ENCODE measurements around the gene RBMS2.

RBMS2 gene

GRCh38 chr12:56520506-56520905, 1.1 kb upstream of the RBMS2 start:
- no peak for DNase-seq (ENCODE audit: low read depth)
- H3K4me3 ChIP-seq (ENCODE audit: low read depth, low read length): no peak overlapping the region
- TF ChIP-seq, protein P1, sequence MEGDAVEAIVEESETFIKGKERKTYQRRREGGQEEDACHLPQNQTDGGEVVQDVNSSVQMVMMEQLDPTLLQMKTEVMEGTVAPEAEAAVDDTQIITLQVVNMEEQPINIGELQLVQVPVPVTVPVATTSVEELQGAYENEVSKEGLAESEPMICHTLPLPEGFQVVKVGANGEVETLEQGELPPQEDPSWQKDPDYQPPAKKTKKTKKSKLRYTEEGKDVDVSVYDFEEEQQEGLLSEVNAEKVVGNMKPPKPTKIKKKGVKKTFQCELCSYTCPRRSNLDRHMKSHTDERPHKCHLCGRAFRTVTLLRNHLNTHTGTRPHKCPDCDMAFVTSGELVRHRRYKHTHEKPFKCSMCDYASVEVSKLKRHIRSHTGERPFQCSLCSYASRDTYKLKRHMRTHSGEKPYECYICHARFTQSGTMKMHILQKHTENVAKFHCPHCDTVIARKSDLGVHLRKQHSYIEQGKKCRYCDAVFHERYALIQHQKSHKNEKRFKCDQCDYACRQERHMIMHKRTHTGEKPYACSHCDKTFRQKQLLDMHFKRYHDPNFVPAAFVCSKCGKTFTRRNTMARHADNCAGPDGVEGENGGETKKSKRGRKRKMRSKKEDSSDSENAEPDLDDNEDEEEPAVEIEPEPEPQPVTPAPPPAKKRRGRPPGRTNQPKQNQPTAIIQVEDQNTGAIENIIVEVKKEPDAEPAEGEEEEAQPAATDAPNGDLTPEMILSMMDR (IDR thresholded peaks at IDR 0.05; ENCODE audit: insufficient read depth, low read depth, low read length, missing control alignments): no peak

DNA sequence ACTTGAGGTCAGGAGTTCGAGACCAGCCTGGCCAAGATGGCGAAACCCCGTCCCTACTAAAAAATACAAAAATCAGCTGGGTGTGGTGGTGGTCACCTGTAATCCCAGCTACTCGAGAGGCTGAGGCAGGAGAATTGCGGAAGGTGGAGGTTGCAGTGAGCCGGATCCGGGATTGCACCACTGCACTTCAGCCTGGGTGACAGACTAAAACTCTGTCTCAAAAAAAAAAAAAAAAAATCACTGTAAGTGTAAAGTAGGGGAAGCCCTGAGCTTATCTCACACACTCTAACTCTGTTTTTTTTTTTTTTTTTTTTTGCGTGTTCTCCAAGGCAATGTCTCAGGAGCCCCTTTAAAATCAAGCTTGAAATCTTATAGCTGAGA, 421 bp upstream of the RBMS2 start:
- peak overlapping the region; percentile 34; the same call in 1 of the 2 replicates for H3K4me3 ChIP-seq (ENCODE audit: low read depth, low read length)
- TF ChIP-seq, protein P1 (IDR thresholded peaks at IDR 0.05; ENCODE audit: insufficient read depth, low read depth, low read length, missing control alignments): no peak

DNA sequence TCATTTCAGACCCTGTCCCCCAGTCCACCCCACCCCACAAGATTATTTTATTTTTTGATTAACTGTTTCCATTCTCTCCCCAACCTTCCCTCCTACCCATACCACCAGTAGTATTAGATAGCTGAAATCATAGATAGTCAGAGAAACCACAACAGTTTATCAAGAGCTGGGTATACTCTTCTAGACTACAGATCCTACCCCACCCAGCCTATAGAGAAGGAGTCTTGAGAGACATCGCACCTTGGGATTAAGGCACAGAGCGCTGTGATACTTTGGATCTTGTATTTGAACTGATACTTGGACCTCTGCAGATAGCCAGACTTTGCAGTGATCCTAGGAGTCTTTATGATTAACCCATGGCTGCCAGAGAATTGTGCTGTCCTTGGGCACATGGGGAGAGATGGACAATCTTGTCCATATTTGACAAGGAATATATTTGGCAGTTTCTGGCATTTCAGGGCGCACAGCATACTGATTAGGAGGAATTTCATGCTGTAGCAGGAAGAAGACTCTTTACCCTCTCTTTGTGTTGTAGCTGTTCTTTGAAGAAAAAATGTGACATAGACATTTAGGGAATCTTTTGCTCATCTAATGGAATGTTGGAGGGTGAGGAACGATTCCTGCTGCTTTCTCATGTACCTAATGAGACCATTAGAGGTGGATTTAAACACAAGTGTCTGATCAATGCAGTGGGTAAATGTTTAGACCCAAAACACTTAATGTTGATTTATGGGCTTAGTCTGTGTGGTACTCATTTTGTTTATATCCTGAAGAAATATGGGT, 982 bp downstream of the RBMS2 start:
- DNase-seq (ENCODE audit: low read depth): no peak
- H3K4me3 ChIP-seq (ENCODE audit: low read depth, low read length): peak overlapping the region; percentile 34
- TF ChIP-seq, protein P1 (IDR thresholded peaks at IDR 0.05; ENCODE audit: insufficient read depth, low read depth, low read length, missing control alignments): no peak

More for the DNA sequence above, 421 bp upstream of the RBMS2 start:
- DNase-seq (ENCODE audit: low read depth): no peak

- DNase-seq (ENCODE audit: low read depth): no peak
- TF ChIP-seq, protein P1 (IDR thresholded peaks at IDR 0.05; ENCODE audit: insufficient read depth, low read depth, low read length, missing control alignments): no peak
- H3K4me3 ChIP-seq (ENCODE audit: low read depth, low read length): no peak overlapping the region
These were observed 7.2 kb downstream of the RBMS2 start for GRCh38 chr12:56528846-56529245.

GRCh38 chr12:56529656-56530055, 8.0 kb downstream of the RBMS2 start:
- H3K4me3 ChIP-seq (ENCODE audit: low read depth, low read length): no peak overlapping the region
- TF ChIP-seq, protein P1 (IDR thresholded peaks at IDR 0.05; ENCODE audit: insufficient read depth, low read depth, low read length, missing control alignments): no peak
- DNase-seq (ENCODE audit: low read depth): no peak

DNA sequence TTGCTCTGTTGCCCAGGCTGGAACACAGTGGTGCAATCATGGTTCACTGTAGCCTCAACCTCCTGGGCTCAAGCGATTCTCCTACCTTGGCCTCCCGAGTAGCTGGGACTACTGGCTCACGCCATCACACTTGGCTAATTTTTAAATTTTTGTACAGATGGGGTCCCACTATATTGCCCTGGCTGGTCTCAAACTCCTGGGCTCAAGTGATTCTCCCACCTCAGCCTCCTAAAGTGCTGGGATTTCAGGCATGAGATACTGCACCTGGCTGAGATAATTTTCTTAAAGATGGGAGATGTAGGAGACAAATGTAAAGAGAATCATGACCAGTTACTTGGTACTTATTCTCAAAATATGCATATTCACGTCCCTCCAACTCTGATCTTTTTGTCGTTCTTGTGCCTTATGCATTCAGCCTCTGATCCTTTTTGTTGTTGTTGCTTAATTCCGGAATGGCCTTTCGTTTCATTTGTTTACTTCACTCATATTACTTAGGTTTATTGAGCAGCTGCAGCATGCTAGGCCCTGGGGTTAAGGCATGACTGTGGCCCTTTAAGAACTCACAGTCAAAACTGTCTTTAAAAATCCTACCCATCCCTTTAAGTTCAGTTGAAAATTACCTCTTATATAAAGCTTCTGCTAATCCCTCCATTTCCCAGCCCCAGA, 8.9 kb downstream of the RBMS2 start:
- no peak overlapping the region for H3K4me3 ChIP-seq (ENCODE audit: low read depth, low read length)
- no peak for DNase-seq (ENCODE audit: low read depth)
- TF ChIP-seq, protein P1 (IDR thresholded peaks at IDR 0.05; ENCODE audit: insufficient read depth, low read depth, low read length, missing control alignments): no peak

Measured in GM12865 (cell line).